Activated naive CD8-positive, alpha-beta T cell treated with anti-CD3 and anti-CD28 coated beads, Interleukin-2, amount 50 U/mL, for 24 hours (primary cell): ENCODE data around the gene RBKS.
A peak's percentile ranks its signal among the peaks of the same experiment; 100 is the strongest.
"Not testable (repeated sequence)": the region's sequence is repeated elsewhere in the genome, so short reads cannot be mapped to it uniquely, and the experiment has no call there.

Experiments
- ATAC-seq: fragments of 150-1000 bp; cut with Tn5 transposase; one replicate; pipeline ENCODE4 v1.10.0; 2021
- DNase-seq: peaks from one replicate; pipeline ENCODE4 v3.0.0; 2021
- H3K27ac Mint-ChIP-seq: one replicate; pipeline ENCODE4 v1.8.0; 2021; ENCODE audit warnings: mild to moderate bottlenecking, mixed read lengths
- H3K27me3 Mint-ChIP-seq: one replicate; pipeline ENCODE4 v1.8.0; 2021; ENCODE audit warnings: mixed read lengths
- H3K36me3 Mint-ChIP-seq: one replicate; pipeline ENCODE4 v1.8.0; 2021; ENCODE audit warnings: low read depth, mixed read lengths
- H3K4me1 Mint-ChIP-seq: one replicate; pipeline ENCODE4 v1.8.0; 2021; ENCODE audit warnings: mixed read lengths
- H3K4me3 Mint-ChIP-seq: one replicate; pipeline ENCODE4 v1.8.0; 2021; ENCODE audit warnings: mild to moderate bottlenecking, moderate library complexity, mixed read lengths
- H3K9me3 Mint-ChIP-seq: one replicate; pipeline ENCODE4 v1.8.0; 2021; ENCODE audit warnings: mixed read lengths

RBKS gene

DNA sequence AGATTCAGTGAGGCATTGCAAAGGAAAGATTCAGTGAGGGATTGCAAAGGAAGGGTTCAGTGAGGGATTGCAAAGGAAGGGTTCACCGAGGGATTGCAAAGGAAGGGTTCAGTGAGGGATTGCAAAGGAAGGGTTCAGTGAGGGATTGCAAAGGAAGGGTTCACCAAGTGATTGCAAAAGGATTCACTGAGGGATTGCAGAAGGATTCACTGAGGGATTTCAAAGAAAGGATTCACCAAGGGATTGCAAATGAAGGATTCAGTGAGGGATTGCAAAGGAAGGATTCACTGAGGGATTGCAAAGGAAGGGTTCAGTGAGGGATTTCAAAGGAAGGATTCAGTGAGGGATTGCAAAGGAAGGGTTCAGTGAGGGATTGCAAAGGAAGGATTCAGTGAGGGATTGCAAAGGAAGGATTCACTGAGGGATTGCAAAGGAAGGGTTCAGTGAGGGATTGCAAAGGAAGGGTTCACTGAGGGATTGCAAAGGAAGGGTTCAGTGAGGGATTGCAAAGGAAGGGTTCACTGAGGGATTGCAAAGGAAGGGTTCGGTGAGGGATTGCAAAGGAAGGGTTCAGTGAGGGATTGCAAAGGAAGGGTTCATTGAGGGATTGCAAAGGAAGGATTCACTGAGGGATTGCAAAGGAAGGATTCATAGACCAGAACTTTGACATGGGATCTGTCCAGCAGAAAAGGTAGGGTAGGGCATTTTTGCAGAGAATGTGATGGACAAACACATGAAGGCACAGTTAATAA, 141.2 kb downstream of the RBKS start:
- not testable (repeated sequence) for H3K36me3 Mint-ChIP-seq, H3K4me1 Mint-ChIP-seq, ATAC-seq, DNase-seq, H3K27ac Mint-ChIP-seq, H3K4me3 Mint-ChIP-seq
- peaks cover 24% of the 10 kb centered on the region for H3K27me3 Mint-ChIP-seq
- H3K9me3 Mint-ChIP-seq = peaks cover 10% of the 10 kb centered on the region

GRCh38 chr2:27747827-27748352, 142.3 kb downstream of the RBKS start:
- Mint-ChIP-seq H3K9me3 (peaks cover 10% of the 10 kb centered on the region), H3K4me3 (no peak overlapping the region), H3K27me3 (peaks cover 22% of the 10 kb centered on the region), H3K27ac (no peak overlapping the region), H3K36me3 (no peaks in the 10 kb centered on the region), H3K4me1 (no peaks in the 10 kb centered on the region)
- DNase-seq = no peak
- no peak for ATAC-seq

GRCh38 chr2:27746325-27746724, 143.9 kb downstream of the RBKS start:
- ATAC-seq = no peak
- Mint-ChIP-seq H3K36me3 (no peaks in the 10 kb centered on the region), H3K27ac (no peak overlapping the region)

DNA sequence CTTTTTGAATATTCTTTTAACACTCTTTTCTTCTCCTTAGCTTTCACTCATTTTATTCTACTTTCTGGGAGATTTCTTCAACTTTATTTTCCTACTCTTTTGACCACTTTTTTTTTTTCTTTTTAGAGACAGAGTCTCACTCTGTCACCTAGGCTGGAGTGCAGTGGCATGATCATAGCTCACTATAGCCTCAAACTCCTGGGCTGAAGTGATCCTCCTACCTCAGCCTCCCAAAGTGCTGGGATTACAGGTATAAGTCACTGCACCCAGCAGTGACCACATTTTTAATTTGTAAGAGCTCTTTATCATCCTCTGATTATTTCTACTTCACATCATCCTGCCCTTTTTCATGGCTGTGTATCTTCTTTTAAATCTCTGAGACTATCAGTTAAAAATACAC, 144.7 kb downstream of the RBKS start:
- ATAC-seq, H3K4me3 Mint-ChIP-seq, H3K4me1 Mint-ChIP-seq, H3K27ac Mint-ChIP-seq, H3K36me3 Mint-ChIP-seq, DNase-seq: not testable (repeated sequence)
- peaks cover 10% of the 10 kb centered on the region for H3K9me3 Mint-ChIP-seq
- H3K27me3 Mint-ChIP-seq = peaks cover 21% of the 10 kb centered on the region

More at GRCh38 chr2:27746325-27746724, 143.9 kb downstream of the RBKS start:
- DNase-seq = no peak
- H3K9me3 Mint-ChIP-seq = peaks cover 10% of the 10 kb centered on the region
- peaks cover 21% of the 10 kb centered on the region for H3K27me3 Mint-ChIP-seq
- no peak overlapping the region for H3K4me3 Mint-ChIP-seq
- no peaks in the 10 kb centered on the region for H3K4me1 Mint-ChIP-seq

- Mint-ChIP-seq H3K27ac (no peak overlapping the region), H3K27me3 (peaks cover 9% of the 10 kb centered on the region), H3K4me3 (no peak overlapping the region), H3K36me3 (no peaks in the 10 kb centered on the region), H3K4me1 (no peaks in the 10 kb centered on the region), H3K9me3 (no peaks in the 10 kb centered on the region)
- no peak for DNase-seq
- no peak for ATAC-seq
Observed at GRCh38 chr2:27742571-27742970, 147.6 kb downstream of the RBKS start.

- H3K4me3 Mint-ChIP-seq = no peak overlapping the region
- no peak for DNase-seq
- H3K4me1 Mint-ChIP-seq = no peaks in the 10 kb centered on the region
- H3K9me3 Mint-ChIP-seq = no peaks in the 10 kb centered on the region
- no peak for ATAC-seq
- no peaks in the 10 kb centered on the region for H3K36me3 Mint-ChIP-seq
- no peak overlapping the region for H3K27ac Mint-ChIP-seq
- peaks cover 9% of the 10 kb centered on the region for H3K27me3 Mint-ChIP-seq
Observed at GRCh38 chr2:27741673-27742072, 148.5 kb downstream of the RBKS start.

GRCh38 chr2:27739058-27739373, 151.2 kb downstream of the RBKS start:
- ATAC-seq (no peak), DNase-seq (no peak)
- Mint-ChIP-seq H3K36me3 (no peaks in the 10 kb centered on the region), H3K4me3 (no peak overlapping the region), H3K27me3 (peaks cover 3% of the 10 kb centered on the region), H3K9me3 (no peaks in the 10 kb centered on the region), H3K27ac (no peak overlapping the region), H3K4me1 (peaks cover 13% of the 10 kb centered on the region)

- no peak for ATAC-seq
- H3K4me1 Mint-ChIP-seq = peaks cover 13% of the 10 kb centered on the region
- H3K27me3 Mint-ChIP-seq = peaks cover 1% of the 10 kb centered on the region
- no peak overlapping the region for H3K4me3 Mint-ChIP-seq
- H3K27ac Mint-ChIP-seq = no peak overlapping the region
- DNase-seq = no peak
- no peaks in the 10 kb centered on the region for H3K36me3 Mint-ChIP-seq
- H3K9me3 Mint-ChIP-seq = no peaks in the 10 kb centered on the region
Observed at GRCh38 chr2:27738349-27739057, 151.7 kb downstream of the RBKS start.

DNA sequence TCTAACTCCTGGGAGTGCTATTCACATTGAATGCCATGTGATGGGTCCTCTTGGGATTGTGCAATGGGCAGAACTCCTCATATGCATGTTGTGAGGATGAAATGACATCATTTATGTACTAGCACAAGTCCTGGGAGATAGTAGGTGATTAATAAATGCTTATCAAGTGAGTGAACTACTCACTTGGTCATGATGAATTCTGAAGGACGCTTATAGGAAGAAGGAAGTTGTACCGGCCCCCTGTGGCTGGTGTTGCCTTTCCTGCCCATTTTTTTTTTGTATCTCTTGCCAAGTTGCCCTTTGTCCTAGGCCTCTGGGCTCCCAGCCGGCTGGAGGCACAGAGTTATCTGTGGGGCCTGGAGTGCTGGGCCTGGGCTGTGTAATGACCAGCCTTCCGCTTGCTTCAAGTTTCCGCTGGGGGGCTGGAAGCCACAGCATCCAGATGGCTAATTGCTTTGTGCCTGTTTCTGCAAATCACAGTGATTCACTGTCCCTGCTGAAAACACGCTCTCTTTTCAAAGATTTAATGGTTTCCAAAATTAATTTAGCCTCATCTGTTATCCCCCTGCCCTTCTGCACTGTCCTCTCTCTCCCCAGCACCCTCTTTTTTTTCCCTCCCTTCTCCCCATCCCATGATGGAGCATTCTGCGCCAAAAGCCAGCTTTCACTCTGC, 152.4 kb downstream of the RBKS start:
- no peak for DNase-seq
- no peak for ATAC-seq
- Mint-ChIP-seq H3K4me1 (peaks cover 13% of the 10 kb centered on the region), H3K27ac (no peak overlapping the region), H3K9me3 (no peaks in the 10 kb centered on the region), H3K4me3 (no peak overlapping the region), H3K27me3 (peaks cover 1% of the 10 kb centered on the region), H3K36me3 (no peaks in the 10 kb centered on the region)

- H3K27ac Mint-ChIP-seq = no peak overlapping the region
- H3K9me3 Mint-ChIP-seq = no peaks in the 10 kb centered on the region
- peaks cover 13% of the 10 kb centered on the region for H3K4me1 Mint-ChIP-seq
- no peak for DNase-seq
- peaks cover 1% of the 10 kb centered on the region for H3K27me3 Mint-ChIP-seq
- ATAC-seq = no peak
- H3K4me3 Mint-ChIP-seq = no peak overlapping the region
- H3K36me3 Mint-ChIP-seq = no peaks in the 10 kb centered on the region
Observed at GRCh38 chr2:27736890-27737204, 153.3 kb downstream of the RBKS start.

GRCh38 chr2:27736031-27736889, 153.9 kb downstream of the RBKS start:
- no peak for ATAC-seq
- no peaks in the 10 kb centered on the region for H3K9me3 Mint-ChIP-seq
- H3K27me3 Mint-ChIP-seq = peaks cover 1% of the 10 kb centered on the region
- peaks cover 13% of the 10 kb centered on the region for H3K4me1 Mint-ChIP-seq
- no peak overlapping the region for H3K27ac Mint-ChIP-seq
- no peaks in the 10 kb centered on the region for H3K36me3 Mint-ChIP-seq
- DNase-seq = no peak
- H3K4me3 Mint-ChIP-seq = peak overlapping the region; percentile 14

DNA sequence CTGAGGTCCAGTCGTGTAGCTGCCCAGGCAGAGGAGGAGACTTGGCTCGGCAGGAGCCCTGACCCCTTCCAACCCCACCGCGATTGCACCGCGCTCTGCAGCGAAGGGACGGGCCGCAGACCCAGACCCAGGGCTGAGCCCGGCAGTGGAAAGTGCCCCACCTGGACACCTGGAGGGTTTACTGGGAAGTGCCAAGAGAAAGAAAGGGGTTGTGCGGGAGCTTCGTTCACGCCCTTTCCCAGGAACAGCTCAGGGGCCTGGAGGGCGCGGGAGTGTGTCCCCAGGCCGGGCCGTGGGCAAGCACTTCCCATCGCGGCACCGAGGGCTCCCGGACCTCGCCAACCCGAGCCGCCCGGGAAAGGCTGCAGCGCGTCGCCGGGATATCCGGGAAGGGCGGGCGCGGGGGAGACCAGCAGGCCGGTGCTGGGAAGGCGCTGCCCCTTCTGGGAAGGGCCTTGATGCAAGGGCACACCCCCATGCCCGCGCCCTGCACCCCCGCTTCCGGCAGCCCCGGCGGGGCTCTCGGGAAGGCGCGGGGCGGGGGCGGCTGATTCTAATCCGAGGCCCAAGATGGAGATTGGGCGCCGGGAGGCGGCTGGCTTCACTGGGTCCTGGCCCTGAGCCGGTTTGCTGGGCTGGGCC, 154.8 kb downstream of the RBKS start:
- no peaks in the 10 kb centered on the region for H3K9me3 Mint-ChIP-seq
- peak overlapping the region; percentile 45 for H3K4me3 Mint-ChIP-seq
- H3K36me3 Mint-ChIP-seq = no peaks in the 10 kb centered on the region
- peak; percentile 71 for DNase-seq
- peaks cover 1% of the 10 kb centered on the region for H3K27me3 Mint-ChIP-seq
- H3K27ac Mint-ChIP-seq = peak overlapping the region; percentile 52
- ATAC-seq = peak; percentile 85
- H3K4me1 Mint-ChIP-seq = peaks cover 13% of the 10 kb centered on the region

- ATAC-seq (no peak), DNase-seq (no peak)
- Mint-ChIP-seq H3K4me3 (no peak overlapping the region), H3K27ac (no peak overlapping the region), H3K4me1 (peaks cover 13% of the 10 kb centered on the region), H3K9me3 (no peaks in the 10 kb centered on the region), H3K36me3 (no peaks in the 10 kb centered on the region), H3K27me3 (peaks cover 1% of the 10 kb centered on the region)
Observed at GRCh38 chr2:27734305-27734704, 155.9 kb downstream of the RBKS start.
